Rectal smooth muscle tissue (tissue), 1 donor: Measurements from ENCODE around the gene SH3RF3.

Experiments used
- H3K27ac ChIP-seq: one replicate; pipeline ENCODE4 v1.7.0; 2013; ENCODE audit warnings: low read depth, low read length, inconsistent platforms
- H3K27me3 ChIP-seq: one replicate; pipeline ENCODE4 v1.7.0; 2013; ENCODE audit warnings: low read length; ENCODE audit not compliant: control insufficient read depth, insufficient read depth
- H3K36me3 ChIP-seq: one replicate; pipeline ENCODE4 v1.7.0; 2013; ENCODE audit warnings: low read length; ENCODE audit not compliant: control insufficient read depth, insufficient read depth
- H3K4me1 ChIP-seq: one replicate; pipeline ENCODE4 v1.7.0; 2013; ENCODE audit warnings: low read length; ENCODE audit not compliant: control insufficient read depth, insufficient read depth
- H3K4me3 ChIP-seq: one replicate; pipeline ENCODE4 v1.7.0; 2013; ENCODE audit warnings: low read length
- H3K9ac ChIP-seq: one replicate; pipeline ENCODE4 v1.7.0; 2013; ENCODE audit warnings: low read length

Gene SH3RF3

GRCh38 chr2:109294523-109294922, 165.5 kb downstream of the SH3RF3 start:
- Histone ChIP-seq H3K36me3 (no peaks in the 10 kb centered on the region), H3K4me3 (no peak overlapping the region), H3K27me3 (no peaks in the 10 kb centered on the region), H3K9ac (no peak overlapping the region), H3K27ac (no peak overlapping the region), H3K4me1 (no peaks in the 10 kb centered on the region)

DNA sequence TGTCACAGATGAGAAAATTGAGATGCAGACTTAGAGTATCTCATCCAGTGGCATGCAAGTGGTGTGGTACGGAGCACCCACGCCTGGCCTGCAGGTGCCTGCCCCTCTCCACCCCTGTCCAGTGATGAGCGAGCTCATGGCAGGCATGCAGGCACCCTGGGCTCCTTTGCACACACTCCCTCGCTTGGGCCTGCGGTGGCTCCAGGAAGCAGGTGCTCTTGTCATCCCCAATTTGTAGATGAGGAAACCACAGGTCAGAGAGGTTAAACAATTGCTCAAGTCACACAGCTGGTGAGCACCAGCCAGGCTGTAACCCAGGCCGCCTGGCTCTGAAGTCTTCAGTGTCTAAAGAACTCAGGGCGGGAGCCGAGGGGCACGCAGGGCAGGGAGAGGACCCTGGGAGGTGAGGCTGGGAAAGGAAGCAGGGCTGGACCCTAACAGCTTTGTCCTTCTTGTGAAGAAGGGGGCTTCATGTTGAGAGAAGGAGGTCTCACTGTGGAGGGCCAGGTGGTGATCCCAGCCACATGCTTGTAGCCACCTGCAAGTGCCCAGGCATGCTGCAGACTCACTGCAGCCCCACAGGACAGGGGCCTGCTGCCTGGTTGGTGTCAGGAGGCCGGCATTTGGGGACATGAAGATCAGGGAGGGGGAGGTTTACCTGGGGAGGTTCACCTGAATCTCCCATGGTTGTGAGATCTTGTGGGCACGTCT, 166.2 kb downstream of the SH3RF3 start:
- Histone ChIP-seq H3K36me3 (no peaks in the 10 kb centered on the region), H3K4me3 (no peak overlapping the region), H3K27me3 (no peaks in the 10 kb centered on the region)

GRCh38 chr2:109295781-109296117, 166.7 kb downstream of the SH3RF3 start:
- Histone ChIP-seq H3K4me1 (no peaks in the 10 kb centered on the region), H3K27me3 (no peaks in the 10 kb centered on the region), H3K9ac (no peak overlapping the region), H3K27ac (no peak overlapping the region), H3K4me3 (no peak overlapping the region), H3K36me3 (no peaks in the 10 kb centered on the region)

More for the DNA sequence above, 166.2 kb downstream of the SH3RF3 start:
- H3K27ac ChIP-seq: no peak overlapping the region
- H3K4me1 ChIP-seq: no peaks in the 10 kb centered on the region
- no peak overlapping the region for H3K9ac ChIP-seq

DNA sequence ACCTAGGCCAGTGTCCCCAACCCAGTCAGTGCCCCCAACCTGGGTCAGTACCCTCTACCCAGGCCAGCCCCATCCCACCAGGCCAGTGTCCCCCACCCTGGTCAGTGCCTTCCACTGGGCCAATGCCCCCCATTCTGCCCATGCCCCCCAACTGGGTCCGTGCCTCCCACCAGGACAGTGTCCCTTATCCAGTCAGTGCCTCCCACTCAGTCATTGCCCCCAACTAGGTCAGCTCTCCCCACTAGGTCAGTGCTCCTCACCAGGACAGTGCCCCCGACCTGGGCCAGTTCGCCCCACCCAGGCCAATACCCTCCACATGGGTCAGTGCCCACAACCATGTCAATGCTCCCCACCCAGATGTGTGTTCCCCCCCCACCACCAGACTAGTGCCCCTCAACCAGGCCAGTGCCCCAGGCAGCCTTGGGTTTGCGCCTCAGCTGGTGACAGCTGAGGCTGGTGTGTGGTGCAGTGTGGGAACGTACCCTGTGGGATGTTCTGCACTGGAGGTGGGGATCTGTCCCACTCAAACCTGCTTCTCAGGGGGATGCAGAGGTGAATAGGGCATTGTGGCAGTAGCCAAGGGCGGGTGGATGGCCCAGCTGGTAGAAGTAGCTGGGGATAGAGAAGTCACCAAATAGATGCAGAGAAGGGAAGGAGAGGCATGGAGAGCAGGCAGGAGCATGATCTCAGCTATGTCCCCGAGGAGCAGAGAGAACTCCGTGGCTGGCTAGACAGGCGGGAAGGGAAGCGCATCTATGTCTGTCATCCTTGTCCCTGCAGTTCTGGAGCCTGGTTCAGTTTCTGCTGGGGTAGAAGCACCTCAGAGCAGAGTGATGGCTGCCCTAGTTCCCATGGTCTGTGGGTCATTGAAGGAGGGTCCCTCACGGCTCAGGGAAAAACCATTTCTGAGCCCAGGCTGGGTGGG, 168.8 kb downstream of the SH3RF3 start:
- H3K27me3 ChIP-seq: no peaks in the 10 kb centered on the region
- H3K4me3 ChIP-seq: no peak overlapping the region
- no peaks in the 10 kb centered on the region for H3K4me1 ChIP-seq
- H3K9ac ChIP-seq: no peak overlapping the region
- no peak overlapping the region for H3K27ac ChIP-seq
- H3K36me3 ChIP-seq: no peaks in the 10 kb centered on the region

DNA sequence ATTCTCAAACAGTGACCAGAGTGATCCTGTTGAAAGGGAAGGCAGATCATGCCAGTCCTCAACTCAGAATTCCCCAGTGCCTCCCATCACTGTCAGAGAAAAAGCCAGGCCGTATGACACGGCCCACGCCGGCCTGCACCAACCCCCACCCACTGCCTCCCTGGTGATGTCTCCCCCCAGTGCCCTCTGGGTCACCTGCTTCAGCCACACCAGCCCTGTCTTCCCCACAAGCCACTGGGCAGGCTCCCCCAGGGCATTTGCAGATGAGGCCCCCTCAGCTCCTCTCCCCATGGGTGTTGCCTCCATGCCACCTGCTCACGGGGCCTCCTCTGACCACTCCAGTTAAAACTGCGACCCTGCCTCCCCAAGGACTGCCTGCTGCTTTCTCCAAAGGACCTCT, 169.8 kb downstream of the SH3RF3 start:
- Histone ChIP-seq H3K9ac (no peak overlapping the region), H3K27ac (no peak overlapping the region), H3K36me3 (no peaks in the 10 kb centered on the region), H3K27me3 (no peaks in the 10 kb centered on the region), H3K4me1 (no peaks in the 10 kb centered on the region), H3K4me3 (no peak overlapping the region)

- Histone ChIP-seq H3K4me1 (no peaks in the 10 kb centered on the region), H3K27me3 (no peaks in the 10 kb centered on the region), H3K36me3 (no peaks in the 10 kb centered on the region), H3K9ac (no peak overlapping the region), H3K4me3 (no peak overlapping the region), H3K27ac (no peak overlapping the region)
Observed at GRCh38 chr2:109299536-109299935, 170.5 kb downstream of the SH3RF3 start.

- Histone ChIP-seq H3K27ac (no peak overlapping the region), H3K36me3 (no peaks in the 10 kb centered on the region), H3K9ac (no peak overlapping the region), H3K27me3 (no peaks in the 10 kb centered on the region), H3K4me1 (no peaks in the 10 kb centered on the region), H3K4me3 (no peak overlapping the region)
Observed at GRCh38 chr2:109300582-109300981, 171.6 kb downstream of the SH3RF3 start.

- H3K4me3 ChIP-seq: no peak overlapping the region
- no peaks in the 10 kb centered on the region for H3K27me3 ChIP-seq
- no peak overlapping the region for H3K9ac ChIP-seq
- no peaks in the 10 kb centered on the region for H3K4me1 ChIP-seq
- no peak overlapping the region for H3K27ac ChIP-seq
- no peaks in the 10 kb centered on the region for H3K36me3 ChIP-seq
Observed at GRCh38 chr2:109301746-109302145, 172.7 kb downstream of the SH3RF3 start.

DNA sequence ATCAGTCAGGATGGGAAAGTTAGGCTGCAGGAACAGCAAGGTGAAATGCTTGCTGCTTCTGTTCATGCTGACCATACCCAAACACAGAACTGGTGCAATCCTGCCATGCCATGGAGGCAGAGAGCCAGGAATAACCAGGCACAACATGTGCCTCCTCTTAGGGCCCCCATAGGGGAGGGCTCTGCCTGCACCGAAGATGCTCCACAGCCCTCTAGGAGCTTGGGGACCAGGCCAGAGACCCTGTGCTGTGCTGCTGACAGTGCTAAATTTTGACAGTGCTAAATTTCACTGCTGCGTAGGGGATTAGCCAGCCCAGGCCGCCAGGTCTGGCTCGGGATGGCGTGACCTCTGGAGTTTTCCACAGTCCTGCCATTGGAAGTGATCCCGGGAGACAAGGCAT, 173.3 kb downstream of the SH3RF3 start:
- H3K4me3 ChIP-seq: no peak overlapping the region
- H3K9ac ChIP-seq: no peak overlapping the region
- no peak overlapping the region for H3K27ac ChIP-seq
- no peaks in the 10 kb centered on the region for H3K27me3 ChIP-seq
- H3K36me3 ChIP-seq: no peaks in the 10 kb centered on the region
- H3K4me1 ChIP-seq: no peaks in the 10 kb centered on the region

DNA sequence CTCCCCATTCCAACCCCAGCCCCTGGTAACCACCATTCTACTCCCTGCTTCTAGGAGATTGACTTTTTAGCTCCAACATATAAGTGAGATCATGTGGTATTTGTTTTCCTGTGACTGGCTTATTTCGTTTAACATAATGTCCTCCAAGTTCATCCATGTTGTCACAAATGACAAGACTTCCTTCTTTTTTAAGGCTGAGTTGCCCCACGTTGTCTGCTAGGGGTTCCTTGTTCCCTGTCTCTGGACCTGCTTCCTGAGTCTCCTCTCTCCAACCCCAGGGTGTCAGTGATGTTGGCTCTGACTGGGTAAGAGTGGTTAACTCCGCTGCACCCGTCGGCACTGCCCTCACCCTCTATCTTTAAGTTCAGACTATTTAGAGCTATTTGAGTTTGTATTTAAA, 175.2 kb downstream of the SH3RF3 start:
- Histone ChIP-seq H3K4me1 (no peaks in the 10 kb centered on the region), H3K27ac (no peak overlapping the region), H3K4me3 (no peak overlapping the region), H3K9ac (no peak overlapping the region), H3K27me3 (no peaks in the 10 kb centered on the region), H3K36me3 (no peaks in the 10 kb centered on the region)

DNA sequence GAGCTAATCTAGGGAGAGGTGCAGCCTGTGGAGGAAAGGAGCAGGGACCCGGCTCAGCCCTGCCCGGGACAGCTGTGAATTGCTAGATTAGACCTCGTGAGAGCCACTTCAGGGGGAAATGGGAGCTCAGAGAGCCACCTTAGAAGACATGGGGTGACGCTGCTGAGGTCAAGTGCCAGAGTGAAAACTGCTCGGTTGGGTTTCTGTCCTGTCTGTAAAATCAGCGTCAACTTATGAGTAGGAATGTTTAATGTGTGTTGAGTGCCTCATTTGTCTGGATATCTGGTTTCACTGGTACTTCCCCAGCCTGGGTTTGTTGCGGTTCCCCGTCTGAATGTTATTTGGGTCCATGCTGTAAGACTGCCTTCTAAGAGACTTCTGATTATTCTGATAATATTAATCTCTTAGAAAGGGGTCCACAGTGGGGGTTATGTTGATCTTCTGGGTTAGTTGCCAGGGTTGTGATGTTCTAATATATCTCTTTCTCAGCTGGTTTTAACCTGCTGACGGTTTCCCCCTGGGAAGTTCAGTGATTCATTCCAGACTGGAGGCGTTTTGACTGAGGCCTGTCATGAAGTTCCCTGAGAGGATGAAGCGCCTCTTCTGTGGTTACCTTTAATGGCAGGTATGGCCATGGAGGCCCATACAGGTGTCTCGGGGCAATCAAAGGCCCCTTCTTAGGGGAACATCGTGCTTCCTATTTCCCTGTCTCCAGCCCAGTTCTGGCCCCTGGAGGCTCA, 175.9 kb downstream of the SH3RF3 start:
- Histone ChIP-seq H3K4me3 (no peak overlapping the region), H3K4me1 (no peaks in the 10 kb centered on the region)

GRCh38 chr2:109305490-109306167, 176.6 kb downstream of the SH3RF3 start:
- Histone ChIP-seq H3K4me3 (no peak overlapping the region), H3K27me3 (no peaks in the 10 kb centered on the region), H3K4me1 (no peaks in the 10 kb centered on the region), H3K36me3 (no peaks in the 10 kb centered on the region), H3K9ac (no peak overlapping the region), H3K27ac (no peak overlapping the region)

More for the DNA sequence above, 175.9 kb downstream of the SH3RF3 start:
- Histone ChIP-seq H3K36me3 (no peaks in the 10 kb centered on the region), H3K27ac (no peak overlapping the region), H3K27me3 (no peaks in the 10 kb centered on the region), H3K9ac (no peak overlapping the region)
